Activated T-cell treated with anti-CD3 and anti-CD28 coated beads, Interleukin-2, amount 50 U/mL, for 48 hours (primary cell): ENCODE measurements around the gene AQP4.

Experiments
- DNase-seq, 2 experiments: peaks; one replicate each; pipeline ENCODE4 v3.0.0-alpha.2; 2020

Gene AQP4

DNA sequence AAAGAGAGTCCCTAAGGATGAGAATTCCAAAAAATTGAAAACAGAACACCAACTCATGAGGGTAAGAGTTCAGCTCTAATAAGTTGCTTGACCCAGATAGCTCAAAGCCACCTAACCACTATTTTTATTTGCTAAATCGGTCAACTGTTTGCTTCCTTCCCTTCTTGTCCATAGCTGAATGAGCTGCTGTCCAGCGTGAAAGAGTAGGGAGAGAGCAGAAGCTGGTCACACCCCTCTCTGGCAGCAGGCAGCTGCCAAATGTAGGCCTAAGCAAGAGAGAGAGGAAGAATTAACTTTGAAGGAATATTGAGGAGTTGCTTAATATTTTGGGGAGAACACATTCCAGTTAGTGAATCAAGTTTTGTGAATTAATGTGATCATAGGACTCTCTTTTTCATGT, 25.9 kb downstream of the AQP4 start:
- DNase-seq = no peak

DNA sequence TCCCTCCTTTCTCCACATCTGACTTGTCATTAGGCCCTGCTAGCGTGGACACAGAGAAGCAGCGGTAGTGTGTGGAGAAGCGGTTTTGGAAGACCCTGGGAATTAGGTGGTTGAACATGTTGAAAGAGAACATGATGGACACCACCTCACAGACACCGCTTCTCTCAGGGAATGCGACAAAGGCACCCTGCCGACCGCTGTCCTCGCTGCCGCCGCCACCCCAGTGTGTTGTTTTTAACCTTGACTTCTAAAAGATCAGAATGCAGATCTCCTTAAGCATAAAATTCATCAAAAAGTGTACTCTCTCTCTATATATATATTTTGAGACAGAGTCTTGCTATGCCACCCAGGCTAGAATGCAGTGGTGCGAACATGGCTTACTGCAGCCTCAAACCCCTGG, 33.2 kb downstream of the AQP4 start:
- DNase-seq = no peak

- no peak for DNase-seq
These were observed 37.9 kb downstream of the AQP4 start for GRCh38 chr18:26827581-26827980.

DNA sequence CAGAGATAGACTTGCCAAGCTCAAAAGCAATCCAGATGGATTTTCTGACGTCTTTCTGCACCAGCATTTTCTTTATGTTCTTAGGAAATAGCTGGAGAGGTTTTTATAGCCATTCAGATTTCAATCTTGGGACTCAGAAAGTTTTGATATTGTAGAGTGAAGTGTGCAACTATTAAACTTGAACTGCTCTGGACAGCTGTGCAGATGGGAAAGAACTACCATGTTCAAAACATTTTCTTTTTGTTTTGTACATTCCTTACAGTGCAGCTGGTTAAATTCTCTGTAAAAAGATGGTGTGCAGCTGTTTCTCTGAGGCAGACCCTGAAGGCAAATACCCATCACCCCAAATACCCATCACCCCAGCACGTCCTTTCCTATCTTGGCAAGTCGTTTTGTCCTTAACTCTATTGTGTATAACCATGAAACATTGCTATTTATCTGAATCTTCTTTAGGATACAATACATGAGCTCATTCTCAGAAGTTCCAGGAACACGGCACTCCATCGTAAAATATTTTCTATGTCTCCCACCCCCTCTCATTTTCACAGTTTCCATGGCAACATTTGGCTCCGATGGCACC, 38.8 kb downstream of the AQP4 start:
- DNase-seq = no peak

- no peak for DNase-seq
These were observed 44.3 kb downstream of the AQP4 start for GRCh38 chr18:26821181-26821580.

GRCh38 chr18:26819046-26819445, 46.5 kb downstream of the AQP4 start:
- no peak for DNase-seq

DNA sequence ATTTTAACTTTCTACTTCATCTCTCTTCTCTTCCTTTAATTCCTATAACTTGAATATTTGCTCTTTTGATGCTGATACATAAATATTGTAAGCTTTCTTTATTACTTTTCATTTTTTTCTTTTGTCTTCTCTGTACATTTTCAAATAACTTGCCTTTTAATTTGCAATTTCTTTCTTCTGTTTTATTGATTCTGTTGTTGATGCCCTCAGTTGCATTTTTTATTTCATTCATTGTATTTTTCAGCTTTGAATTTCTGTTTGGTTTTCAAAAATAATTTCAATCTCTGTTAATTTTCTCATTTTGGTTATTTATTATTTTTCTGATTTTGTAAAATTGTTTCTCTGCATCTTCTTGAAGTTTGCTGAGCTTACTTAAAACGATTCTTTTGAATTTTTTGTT, 47.0 kb downstream of the AQP4 start:
- no peak for DNase-seq

DNA sequence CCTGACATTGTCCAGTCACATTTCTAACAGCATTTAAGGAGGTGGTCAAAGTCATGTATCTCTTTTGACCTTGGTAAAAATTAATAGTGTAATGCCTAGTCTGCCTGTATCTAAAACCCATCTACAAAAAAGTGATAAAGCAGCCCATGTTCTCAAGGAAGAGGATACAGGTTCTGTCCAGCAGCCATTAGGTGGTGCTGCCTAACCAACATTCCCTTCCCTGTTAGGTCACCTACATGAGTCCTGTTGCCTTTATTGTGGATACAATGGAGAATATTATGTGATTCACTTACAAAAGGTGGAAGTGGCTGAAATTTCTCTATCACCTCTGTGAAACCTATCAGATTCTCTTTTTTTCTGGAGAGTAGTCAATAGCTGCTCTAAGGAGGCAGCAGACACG, 52.5 kb downstream of the AQP4 start:
- DNase-seq = no peak

DNA sequence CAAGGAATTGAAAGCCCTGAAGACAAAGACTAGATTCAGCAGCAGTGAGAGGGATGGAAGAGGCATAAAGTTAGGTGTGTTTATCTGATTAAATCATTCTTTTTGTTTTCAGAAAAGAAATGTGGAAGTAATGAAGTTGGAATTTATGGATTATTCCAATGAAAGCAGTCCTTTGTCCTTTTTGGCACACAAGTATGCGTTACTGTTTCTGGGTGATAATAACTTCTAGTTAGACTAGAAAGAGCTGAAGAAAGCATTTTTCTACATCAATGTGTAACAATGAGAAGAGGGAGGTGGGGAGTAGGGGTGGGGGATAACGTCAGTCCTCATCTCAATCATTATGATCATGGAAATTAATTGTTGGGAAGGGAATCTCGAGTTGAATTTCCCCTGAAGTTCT, 53.0 kb downstream of the AQP4 start:
- no peak for DNase-seq

DNA sequence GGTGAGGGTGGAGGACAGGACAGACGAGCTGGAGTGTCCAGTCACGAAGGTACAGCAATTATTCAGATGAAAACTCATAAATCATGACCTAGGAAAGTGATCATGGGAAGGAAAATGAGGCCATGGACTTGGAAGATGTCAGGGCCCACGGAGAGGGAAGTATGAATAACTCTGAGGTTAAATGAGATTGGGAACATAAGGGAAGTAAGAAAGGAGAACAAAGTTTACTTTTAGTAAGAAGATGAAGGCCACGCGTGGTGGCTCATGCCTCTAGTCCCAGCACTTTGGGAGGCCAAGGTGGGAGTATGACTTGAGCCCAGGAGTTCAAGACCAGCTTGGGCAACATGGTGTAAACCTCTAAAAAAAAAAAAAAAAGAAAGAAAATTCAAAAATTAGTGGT, 56.2 kb downstream of the AQP4 start:
- no peak for DNase-seq

DNA sequence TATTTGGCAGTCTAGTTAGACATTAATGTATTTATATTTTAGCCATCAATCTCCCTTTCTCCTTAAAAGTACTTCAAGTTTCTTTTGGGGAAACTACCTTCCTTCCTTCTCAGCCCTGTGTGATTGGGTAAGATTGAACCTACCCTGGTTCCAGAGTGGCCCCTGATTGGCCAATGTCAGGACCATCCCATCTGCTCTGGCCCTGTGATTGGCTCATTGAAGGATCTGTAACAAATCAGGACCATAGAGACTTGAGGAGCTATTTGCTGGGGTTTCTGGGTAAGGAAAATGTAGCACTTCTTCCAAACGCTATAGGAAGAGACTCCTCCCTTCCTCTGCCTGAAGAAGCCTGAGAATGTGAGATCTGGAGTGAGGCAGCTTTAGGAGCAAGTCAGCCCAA, 59.3 kb downstream of the AQP4 start:
- DNase-seq = no peak

DNA sequence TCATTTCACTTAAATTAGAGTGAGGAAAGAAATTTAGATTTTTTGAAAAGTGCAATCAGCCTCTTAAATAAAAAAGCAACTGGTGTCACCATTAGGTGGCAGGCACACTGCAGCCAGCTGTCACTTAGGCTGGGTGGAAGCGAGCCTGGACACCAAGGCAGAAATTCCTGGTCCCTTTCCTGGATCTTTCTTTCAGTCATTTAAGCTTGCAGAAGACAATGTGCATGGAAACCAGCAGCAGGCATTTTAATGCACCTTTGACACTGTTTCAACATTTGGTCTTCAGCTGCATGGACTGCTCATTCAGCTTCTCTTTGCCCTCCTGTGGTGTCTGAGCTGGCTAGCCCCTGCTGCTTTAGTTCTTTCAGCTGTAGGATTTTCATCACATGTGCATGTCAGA, 61.0 kb downstream of the AQP4 start:
- DNase-seq = no peak

DNA sequence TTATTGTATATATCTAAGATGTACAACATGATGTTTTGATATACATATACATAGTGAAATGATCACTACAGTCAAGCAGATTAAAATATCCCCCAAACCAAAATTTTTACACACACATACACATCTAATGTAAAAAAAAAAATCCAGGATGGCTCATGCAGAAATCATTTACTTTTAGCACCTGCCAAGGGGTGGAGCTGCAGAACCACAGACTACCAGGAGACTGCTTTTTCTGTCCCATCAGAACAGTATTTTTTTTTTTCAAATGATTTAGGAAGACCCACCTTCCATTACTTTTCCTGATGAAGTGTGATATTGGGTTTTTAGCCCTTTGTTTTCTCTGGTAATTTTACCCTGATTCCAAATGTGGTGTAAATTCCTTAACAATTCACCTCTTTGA, 61.9 kb downstream of the AQP4 start:
- no peak for DNase-seq

DNA sequence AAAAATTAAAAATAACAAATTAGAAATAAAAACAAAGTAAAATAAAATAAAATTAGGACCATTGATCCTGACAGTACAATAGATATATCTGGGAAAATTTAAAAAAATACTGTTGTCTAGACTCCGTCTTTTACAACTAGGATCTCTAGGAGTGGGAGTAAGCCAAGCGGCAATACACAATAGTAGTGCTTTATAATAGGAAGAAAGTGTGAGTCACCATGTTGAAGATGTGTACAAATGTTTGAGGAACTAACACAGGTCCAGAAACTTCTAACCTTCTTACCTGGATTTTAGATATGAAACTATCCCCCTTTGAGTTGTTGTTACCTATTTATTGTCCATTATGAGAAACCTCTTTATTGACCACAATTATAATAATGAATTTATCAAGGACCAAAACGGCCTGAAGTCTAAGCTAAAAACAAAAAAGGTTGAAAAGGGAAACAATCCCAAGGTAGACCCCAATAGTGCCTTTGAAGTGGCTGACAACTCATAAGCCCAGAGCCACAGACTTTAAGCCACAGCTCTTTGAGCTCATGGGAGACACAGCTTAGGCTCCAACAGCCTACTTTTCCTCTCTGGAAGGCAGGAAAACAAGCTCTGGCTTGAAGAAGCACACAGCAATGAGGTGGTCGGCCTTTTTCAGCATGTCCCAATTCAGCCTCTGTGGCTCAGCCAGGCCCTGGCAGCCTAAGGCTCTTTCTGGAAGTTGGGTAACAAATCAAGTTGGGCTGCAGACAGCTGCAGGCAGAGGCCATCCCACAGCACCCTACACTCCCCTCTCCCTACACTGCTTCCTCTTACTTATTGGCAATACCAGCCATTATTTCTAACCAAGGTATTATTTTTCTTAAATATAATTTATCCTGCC, 62.9 kb downstream of the AQP4 start:
- DNase-seq = no peak
